Fibroblast of lung (primary cell): ENCODE measurements around the gene EPHA8. TPM values are rescaled to one million over a fixed set of nuclear protein-coding genes. Genes with fewer than 3 reads are reported as not detected.

Experiments
- DNase-seq, 2 donors: peaks; one replicate each; pipeline versions ENCODE4 v3.0.0 to v3.0.0-alpha.2; 2010; ENCODE audit warnings: low read depth in 2 of 2
- H2AFZ ChIP-seq: 2 replicates; pipeline ENCODE4 v1.5.1; 2012; ENCODE audit warnings: low read length, control low read depth, inconsistent platforms
- H3K27ac ChIP-seq: 2 replicates; pipeline ENCODE4 v1.5.1; 2011; ENCODE audit warnings: low read length, control low read depth; ENCODE audit not compliant: insufficient read depth
- H3K27me3 ChIP-seq: 2 replicates; pipeline ENCODE4 v1.5.1; 2011; ENCODE audit warnings: mild to moderate bottlenecking, low read length; ENCODE audit not compliant: control insufficient read depth, insufficient read depth
- H3K36me3 ChIP-seq: 2 replicates; pipeline ENCODE4 v1.5.1; 2011; ENCODE audit warnings: low read length; ENCODE audit not compliant: control insufficient read depth, insufficient read depth
- H3K4me1 ChIP-seq: 2 replicates; pipeline ENCODE4 v1.5.1; 2011; ENCODE audit warnings: low read length; ENCODE audit not compliant: control insufficient read depth, insufficient read depth; ENCODE audit errors: extremely low read depth
- H3K4me2 ChIP-seq: 2 replicates; pipeline ENCODE4 v1.5.1; 2011; ENCODE audit warnings: low read length, control low read depth; ENCODE audit not compliant: insufficient read depth; ENCODE audit errors: extremely low read depth
- H3K4me3 ChIP-seq, 4 experiments: fragments of 200-600 bp in 1 of 4; sonication (generic) in 1 of 4; replicated peaks in 1 of 4; 2 replicates each; pipeline ENCODE4 v1.5.1; 2011 to 2016; ENCODE audit warnings: low read length in 4 of 4, low read depth in 3 of 4, mild to moderate bottlenecking in 3 of 4, control low read depth in 2 of 4, inconsistent platforms in 1 of 4, mixed read lengths in 1 of 4; ENCODE audit not compliant: insufficient read depth in 1 of 4; ENCODE audit errors: control extremely low read depth in 1 of 4
- H3K79me2 ChIP-seq: 2 replicates; pipeline ENCODE4 v1.5.1; 2012; ENCODE audit warnings: mild to moderate bottlenecking, low read length, inconsistent platforms; ENCODE audit not compliant: control insufficient read depth, insufficient read depth
- H3K9ac ChIP-seq: 2 replicates; pipeline ENCODE4 v1.5.1; 2011; ENCODE audit warnings: mild to moderate bottlenecking, low read length, control low read depth; ENCODE audit not compliant: insufficient read depth
- H3K9me3 ChIP-seq: 2 replicates; pipeline ENCODE4 v1.5.1; 2012; ENCODE audit warnings: low read depth, low read length; ENCODE audit not compliant: control insufficient read depth, insufficient read depth
- H4K20me1 ChIP-seq: 2 replicates; pipeline ENCODE4 v1.5.1; 2011; ENCODE audit warnings: low read length; ENCODE audit not compliant: control insufficient read depth, insufficient read depth; ENCODE audit errors: extremely low read depth
- EZH2 ChIP-seq: IDR thresholded peaks from 2 replicates; pipeline ENCODE4 v1.5.1; 2012; ENCODE audit warnings: low read length, control low read depth, mild to moderate bottlenecking; ENCODE audit errors: missing control alignments
- polyA plus RNA-seq, 2 donors: library from polyadenylated mRNA; depleted of rRNA in 1 of 2; stranded (reverse) in 1 of 2; unstranded in 1 of 2; fragments of >200 nt; gene quantifications; 2 replicates each; pipeline ENCODE4 v1.2.1, GENCODE V29; 2011 to 2012; ENCODE audit warnings: missing spikeins in 1 of 2
- total RNA-seq: library from RNA; depleted of rRNA; stranded (reverse); fragments of >200 nt; gene quantifications from 2 replicates; pipeline ENCODE4 v1.2.1, GENCODE V29; 2014
- TF ChIP-seq, protein P1 (sequence below), 2 donors: IDR thresholded peaks in 1 of 2; conservative IDR thresholded peaks in 1 of 2; 1 replicate in 1 of 2; 2 replicates in 1 of 2; pipeline ENCODE4 v1.5.1; 2011 to 2012; ENCODE audit warnings: low read length in 2 of 2, control low read depth in 1 of 2, inconsistent platforms in 1 of 2, low read depth in 1 of 2, mild to moderate bottlenecking in 1 of 2

EPHA8 gene
- total and polyA plus RNA-seq, 2 donors (not counting 1 experiment from before 2014, with no cell fraction given) = not detected

DNA sequence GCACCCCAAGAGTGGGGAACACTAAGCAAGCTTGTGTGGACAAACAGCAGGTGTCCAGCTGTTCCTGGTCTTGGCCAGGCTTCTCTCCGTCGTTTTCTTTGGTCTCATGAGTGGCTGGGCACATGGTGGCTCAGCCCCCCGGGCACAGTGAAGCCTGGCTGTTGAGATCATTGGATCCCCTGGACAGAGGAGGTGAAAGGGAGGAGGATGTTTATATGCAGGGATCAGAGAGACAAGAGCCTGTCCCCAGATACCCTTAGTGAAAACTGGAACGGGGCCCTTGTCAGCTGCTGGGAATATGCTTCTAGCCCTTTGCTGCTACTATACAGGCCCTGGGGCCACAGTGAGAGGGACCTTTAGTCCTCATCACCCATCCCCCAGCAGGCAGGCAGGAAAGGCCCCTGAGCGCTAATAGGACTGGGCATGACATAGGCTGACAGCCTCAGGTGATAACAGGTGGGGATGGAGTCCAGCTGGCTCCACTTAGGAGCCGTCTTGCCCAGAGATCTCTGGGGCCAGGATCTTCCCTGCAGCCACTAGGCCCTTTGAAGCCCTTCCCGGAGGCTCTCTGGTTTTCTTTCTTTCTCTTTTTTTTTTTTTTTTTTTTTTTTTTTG is 16.4 kb downstream of the EPHA8 start:
- H2AFZ ChIP-seq = no peak overlapping the region
- no peak for DNase-seq
- TF ChIP-seq, protein P1, sequence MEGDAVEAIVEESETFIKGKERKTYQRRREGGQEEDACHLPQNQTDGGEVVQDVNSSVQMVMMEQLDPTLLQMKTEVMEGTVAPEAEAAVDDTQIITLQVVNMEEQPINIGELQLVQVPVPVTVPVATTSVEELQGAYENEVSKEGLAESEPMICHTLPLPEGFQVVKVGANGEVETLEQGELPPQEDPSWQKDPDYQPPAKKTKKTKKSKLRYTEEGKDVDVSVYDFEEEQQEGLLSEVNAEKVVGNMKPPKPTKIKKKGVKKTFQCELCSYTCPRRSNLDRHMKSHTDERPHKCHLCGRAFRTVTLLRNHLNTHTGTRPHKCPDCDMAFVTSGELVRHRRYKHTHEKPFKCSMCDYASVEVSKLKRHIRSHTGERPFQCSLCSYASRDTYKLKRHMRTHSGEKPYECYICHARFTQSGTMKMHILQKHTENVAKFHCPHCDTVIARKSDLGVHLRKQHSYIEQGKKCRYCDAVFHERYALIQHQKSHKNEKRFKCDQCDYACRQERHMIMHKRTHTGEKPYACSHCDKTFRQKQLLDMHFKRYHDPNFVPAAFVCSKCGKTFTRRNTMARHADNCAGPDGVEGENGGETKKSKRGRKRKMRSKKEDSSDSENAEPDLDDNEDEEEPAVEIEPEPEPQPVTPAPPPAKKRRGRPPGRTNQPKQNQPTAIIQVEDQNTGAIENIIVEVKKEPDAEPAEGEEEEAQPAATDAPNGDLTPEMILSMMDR (conservative IDR thresholded peaks at IDR 0.05 in 1 of 2, IDR thresholded peaks at IDR 0.05 in 1 of 2; ENCODE audit: low read depth in 1 of 2, low read length in 2 of 2) = no peak
- no peak for TF ChIP-seq EZH2

DNA sequence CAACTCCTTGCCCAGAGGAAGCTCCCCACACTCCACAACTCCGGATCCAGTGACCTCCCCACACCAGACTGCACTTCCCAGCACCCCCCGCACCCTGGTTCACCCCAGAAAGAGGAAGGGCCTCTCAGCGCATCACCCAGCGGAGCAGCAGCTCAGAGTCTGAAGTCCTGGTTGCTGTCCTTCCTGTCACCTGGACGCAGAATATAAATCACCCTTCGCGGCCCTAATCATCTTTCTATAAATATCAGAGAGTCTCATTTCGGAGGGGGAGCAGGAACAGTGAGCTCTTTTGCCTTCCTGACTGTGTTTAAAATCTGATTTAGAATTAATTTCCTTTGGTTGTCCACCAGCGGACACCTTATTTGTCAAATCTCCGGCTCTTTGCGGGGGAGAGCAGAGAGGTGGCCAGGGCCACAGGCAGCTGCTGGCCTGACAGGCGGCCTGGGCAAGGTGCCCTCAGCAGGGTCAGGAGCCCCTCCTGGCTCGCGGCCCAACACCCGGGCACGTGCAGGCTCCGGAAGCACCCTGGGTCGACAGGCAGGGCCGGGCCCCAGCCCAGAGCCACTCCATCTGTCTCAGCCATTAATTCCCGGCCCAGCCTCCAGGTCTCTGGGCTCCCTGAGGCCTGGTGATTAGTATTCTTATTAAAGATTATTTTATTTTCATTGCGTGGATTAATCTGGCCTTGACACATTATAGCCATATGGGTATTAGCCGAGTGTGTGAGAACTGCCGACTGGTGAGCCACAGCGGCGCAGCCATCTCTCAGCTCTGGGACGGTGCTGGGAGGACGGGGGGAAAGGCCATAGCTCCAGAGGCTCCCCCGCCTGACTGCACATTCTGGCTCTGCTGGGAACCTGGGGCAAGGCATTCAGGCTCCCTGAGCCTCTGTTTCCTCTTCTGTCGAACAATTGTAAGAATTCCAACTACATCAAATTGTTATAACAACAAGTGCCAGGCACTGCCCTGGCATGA is 19.7 kb downstream of the EPHA8 start:
- TF ChIP-seq EZH2 = no peak
- TF ChIP-seq, protein P1 (conservative IDR thresholded peaks at IDR 0.05 in 1 of 2, IDR thresholded peaks at IDR 0.05 in 1 of 2; ENCODE audit: low read depth in 1 of 2, low read length in 2 of 2) = no peak

More for the DNA sequence above, 16.4 kb downstream of the EPHA8 start:
- H3K79me2 ChIP-seq = no peaks in the 10 kb centered on the region
- H3K4me1 ChIP-seq = no peaks in the 10 kb centered on the region
- H3K27ac ChIP-seq = no peak overlapping the region
- H3K4me2 ChIP-seq = no peak overlapping the region
- H3K9ac ChIP-seq = no peak overlapping the region
- no peak overlapping the region for H3K4me3 ChIP-seq
- peaks cover 5% of the 10 kb centered on the region for H3K27me3 ChIP-seq
- H3K9me3 ChIP-seq = peaks cover 12% of the 10 kb centered on the region
- no peaks in the 10 kb centered on the region for H3K36me3 ChIP-seq
- no peaks in the 10 kb centered on the region for H4K20me1 ChIP-seq

GRCh38 chr1:22584001-22584562 is 20.8 kb downstream of the EPHA8 start:
- TF ChIP-seq, protein P1 (conservative IDR thresholded peaks at IDR 0.05 in 1 of 2, IDR thresholded peaks at IDR 0.05 in 1 of 2; ENCODE audit: low read depth in 1 of 2, low read length in 2 of 2) = no peak
- TF ChIP-seq EZH2 = no peak
- DNase-seq = peak in 1 of 2 donors; percentile 4
- Histone ChIP-seq H3K27ac (no peak overlapping the region), H4K20me1 (no peaks in the 10 kb centered on the region), H3K27me3 (peaks cover 5% of the 10 kb centered on the region), H3K9me3 (peaks cover 3% of the 10 kb centered on the region), H3K4me1 (no peaks in the 10 kb centered on the region), H3K79me2 (no peaks in the 10 kb centered on the region), H3K4me2 (no peak overlapping the region), H3K36me3 (no peaks in the 10 kb centered on the region), H2AFZ (no peak overlapping the region), H3K4me3 (no peak overlapping the region), H3K9ac (no peak overlapping the region)

More for the DNA sequence above, 19.7 kb downstream of the EPHA8 start:
- Histone ChIP-seq H3K4me3 (no peak overlapping the region), H3K79me2 (no peaks in the 10 kb centered on the region), H3K9ac (no peak overlapping the region), H3K36me3 (no peaks in the 10 kb centered on the region), H3K27ac (no peak overlapping the region), H3K27me3 (peaks cover 5% of the 10 kb centered on the region), H3K4me1 (no peaks in the 10 kb centered on the region), H3K4me2 (no peak overlapping the region), H2AFZ (no peak overlapping the region), H4K20me1 (no peaks in the 10 kb centered on the region), H3K9me3 (peaks cover 12% of the 10 kb centered on the region)
- no peak for DNase-seq
